ENCODE measurements around the gene CNTN6.

CNTN6 gene

DNA sequence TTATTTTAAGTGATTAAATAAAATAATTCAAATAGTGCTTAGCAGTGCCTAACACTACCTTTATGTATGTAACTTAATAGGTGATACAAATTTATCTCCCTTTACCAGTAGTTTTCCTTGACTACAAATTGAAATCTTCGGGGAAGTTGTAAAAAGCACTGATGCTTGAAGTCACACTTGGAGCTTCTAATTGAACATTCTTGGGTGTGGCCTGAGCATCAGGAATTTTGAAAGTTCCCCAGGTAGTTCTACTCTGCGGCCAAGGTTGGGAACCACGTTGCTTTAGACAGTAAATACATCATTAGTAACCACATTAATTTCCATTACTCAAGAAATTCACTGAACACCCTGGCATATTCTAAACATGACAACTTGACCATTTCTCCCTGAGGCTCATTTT, 351.4 kb downstream of the CNTN6 start:
- DNase-seq, result no peak

DNA sequence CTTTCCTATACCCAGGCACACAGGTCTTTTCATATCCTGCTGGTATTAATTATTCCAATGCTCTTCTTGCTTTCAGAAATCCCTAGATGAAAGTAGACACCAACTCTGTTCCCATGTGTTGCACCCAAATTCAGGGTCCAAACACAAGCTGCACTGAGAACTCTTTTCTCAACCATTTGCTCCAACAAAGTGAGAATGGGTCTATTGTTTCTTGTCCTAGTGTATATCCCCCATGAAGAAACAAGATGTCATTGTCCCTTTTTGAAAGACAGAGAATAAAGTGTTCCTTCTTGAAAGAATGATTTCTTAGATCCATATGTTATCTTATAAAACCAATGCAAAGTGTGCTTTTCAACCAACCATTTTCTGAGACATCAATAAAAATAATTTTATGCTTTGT, 353.7 kb downstream of the CNTN6 start:
- no peak for DNase-seq

DNA sequence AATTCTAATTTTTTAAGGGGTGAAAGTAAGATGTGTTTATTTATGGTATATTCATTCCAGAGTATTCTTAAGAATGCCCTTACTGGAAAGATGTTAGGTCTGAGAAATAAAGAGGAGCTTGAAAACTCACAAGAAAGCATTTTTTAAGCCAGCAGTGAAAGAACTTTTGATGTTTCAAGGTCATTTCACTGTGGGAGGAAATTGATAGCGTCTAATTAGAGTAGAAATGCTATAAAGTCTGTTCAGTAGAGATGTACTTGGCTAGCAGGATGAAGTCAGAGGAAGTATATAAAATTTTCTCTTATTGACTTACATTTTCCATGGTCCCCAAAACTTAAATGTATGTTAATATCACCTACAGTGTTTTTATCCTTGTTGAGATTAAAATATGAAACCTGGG, 354.6 kb downstream of the CNTN6 start:
- no peak for DNase-seq

DNA sequence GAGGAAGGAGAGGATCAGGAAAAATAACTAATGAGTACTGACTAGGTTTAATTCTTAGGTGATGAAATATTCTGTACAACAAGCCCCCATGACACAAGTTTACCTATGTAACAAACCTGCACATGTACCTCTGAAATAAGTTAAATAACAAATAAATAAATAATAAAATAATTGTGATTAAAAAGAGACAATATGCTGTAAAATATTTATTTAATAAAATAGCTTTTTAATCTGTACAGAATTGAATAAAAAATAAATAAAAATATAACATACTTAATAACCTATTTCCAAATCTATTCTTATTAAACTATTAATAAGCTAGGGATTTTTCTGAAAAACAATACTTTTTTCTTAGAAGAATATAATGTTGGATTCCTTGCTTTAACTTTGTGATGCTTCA, 355.6 kb downstream of the CNTN6 start:
- DNase-seq, result no peak
